ENCODE measurements around the gene CSF2.
"Not testable (repeated sequence)": the region's sequence is repeated elsewhere in the genome, so short reads cannot be mapped to it uniquely, and the experiment has no call there.

The CSF2 gene

DNA sequence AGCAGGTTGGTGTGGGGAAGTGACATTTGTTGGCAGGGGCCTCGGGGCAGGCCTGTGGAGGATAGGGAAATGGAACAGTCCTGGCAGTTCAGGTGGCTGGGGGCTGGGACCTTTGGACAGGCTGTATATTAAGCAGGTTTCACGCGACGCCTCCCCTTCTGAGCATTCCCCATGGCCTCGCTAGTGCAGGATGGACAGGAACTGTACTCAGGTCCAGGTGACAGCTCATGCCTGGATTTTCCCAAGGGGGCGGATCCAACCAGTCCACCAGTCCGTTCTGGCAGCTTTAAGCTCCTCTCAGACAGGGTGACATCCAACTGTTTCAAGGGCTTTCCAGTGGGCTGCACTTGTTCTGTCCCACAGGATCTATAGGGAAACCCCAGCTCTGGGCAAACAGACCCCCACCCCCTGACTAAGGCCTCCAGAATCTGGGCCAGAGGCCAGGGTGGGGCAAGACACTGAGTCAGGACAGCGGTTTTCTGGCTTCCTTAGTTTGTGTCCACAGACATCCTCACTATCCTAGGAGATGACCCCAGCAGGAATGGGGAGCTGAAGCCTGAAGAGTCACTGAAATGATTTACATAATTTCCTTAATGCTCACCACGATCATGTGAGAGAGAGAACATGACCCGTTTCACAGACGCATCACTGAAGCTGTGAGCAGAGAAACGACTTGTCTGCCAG, 20.9 kb downstream of the CSF2 start:
- no peak for DNase-seq

GRCh38 chr5:132095077-132095410, 21.5 kb downstream of the CSF2 start:
- no peak for DNase-seq

DNA sequence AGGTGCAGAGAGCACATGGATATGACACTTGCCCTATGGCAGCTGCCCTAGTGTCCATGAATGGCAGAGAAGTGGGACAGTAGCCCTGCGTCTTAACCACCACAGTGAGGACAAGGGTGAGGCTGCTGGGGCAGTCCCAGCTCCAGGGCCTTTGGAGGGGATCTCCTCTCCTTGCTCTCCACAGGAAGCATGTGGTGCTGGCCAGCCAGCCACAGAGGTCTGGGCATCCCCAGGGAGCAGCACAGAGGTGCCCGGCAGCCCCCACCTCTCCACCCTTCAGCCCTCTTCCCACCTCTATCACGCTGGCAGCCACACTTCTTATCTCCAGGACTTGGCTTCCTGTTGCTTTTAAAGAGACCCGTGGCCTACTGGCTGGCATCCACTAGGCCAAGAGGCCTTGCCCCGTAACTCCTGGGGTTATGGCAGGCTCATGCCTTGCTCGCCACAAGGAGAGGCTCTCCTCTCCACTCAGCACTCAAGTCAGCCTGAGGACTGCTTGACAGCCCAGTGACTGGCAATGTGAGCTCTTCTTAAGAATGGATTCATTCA, 21.9 kb downstream of the CSF2 start:
- DNase-seq, result no peak

GRCh38 chr5:132096904-132097303, 23.3 kb downstream of the CSF2 start:
- DNase-seq, result no peak

DNA sequence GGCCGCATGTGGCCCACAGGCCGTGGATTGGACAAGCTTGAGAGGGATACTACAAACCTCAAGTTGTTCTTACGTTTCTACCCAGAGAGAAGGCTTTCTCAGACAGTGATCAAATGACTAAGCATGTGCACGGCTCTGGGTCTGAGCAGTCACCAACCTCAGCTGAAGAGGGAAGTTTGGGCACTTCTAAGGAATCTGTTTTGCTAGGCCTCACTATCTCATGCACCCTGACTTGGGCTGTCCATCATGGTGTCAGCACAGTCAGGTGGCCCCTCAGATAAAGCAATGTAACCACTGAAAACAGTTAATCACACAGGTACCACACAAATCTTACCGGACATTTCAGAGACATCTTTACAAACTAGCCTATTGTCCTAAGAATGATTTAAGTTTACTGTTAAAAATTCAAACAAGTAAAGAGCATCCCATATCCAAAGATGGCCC, 24.6 kb downstream of the CSF2 start:
- no peak for DNase-seq

GRCh38 chr5:132098621-132099020, 25.0 kb downstream of the CSF2 start:
- no peak for DNase-seq

GRCh38 chr5:132099076-132099748, 25.6 kb downstream of the CSF2 start:
- DNase-seq, result no peak

GRCh38 chr5:132099905-132100304, 26.3 kb downstream of the CSF2 start:
- DNase-seq, result no peak

DNA sequence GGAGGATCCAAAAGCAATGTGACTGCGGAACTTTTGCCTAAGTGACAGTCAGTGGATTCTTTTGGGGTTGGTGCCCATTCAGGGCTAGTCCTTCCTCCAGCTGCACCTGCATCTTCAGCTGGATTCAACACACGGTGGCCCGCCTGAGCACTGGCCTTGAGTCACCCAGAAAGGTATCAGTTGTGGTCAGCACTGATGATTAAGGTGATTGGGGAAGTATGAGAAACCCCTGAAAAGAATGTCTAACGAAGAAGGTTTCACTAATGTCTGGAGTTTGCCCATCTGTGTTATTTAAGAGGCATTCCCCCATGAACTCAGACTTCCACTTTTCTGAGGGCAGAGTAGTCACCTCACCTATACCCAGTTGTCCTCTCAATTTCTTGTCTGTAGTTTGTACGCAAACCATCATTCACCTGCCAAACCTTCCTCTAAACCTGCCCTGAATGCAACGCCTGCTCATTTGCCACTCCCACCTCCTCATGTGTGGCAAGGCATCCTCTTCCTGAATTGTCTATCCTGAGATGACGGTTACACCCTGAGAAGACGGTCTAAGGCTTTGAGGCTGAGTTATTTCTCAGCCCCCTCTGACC, 27.2 kb downstream of the CSF2 start:
- no peak for DNase-seq

DNA sequence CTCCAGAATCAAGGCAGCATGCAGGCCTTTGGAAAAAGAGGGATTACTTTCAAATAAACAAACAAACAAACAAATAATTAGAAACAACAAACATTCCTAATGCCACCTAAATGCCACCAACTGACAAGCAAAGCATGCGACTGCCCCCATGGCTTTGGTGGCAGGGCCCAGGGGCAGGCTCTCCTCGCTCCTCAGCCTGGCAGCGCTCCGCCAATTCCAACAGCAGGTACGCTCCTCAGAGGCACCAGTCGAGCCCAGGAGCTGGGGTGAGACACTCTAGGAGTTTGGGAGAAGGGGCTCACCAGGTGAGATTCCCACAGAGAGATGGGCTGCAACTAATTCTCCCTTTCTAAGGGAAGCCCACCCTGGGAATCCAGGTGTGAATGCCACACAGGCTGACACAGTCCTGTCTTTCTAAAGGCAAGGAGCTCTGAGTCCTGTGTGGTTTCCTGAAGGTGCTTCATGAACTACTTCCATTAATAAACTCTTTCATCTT, 27.8 kb downstream of the CSF2 start:
- no peak for DNase-seq

GRCh38 chr5:132102101-132102701, 28.6 kb downstream of the CSF2 start:
- no peak for DNase-seq

- DNase-seq, result no peak
Measured at GRCh38 chr5:132102944-132103331, 29.3 kb downstream of the CSF2 start.

DNA sequence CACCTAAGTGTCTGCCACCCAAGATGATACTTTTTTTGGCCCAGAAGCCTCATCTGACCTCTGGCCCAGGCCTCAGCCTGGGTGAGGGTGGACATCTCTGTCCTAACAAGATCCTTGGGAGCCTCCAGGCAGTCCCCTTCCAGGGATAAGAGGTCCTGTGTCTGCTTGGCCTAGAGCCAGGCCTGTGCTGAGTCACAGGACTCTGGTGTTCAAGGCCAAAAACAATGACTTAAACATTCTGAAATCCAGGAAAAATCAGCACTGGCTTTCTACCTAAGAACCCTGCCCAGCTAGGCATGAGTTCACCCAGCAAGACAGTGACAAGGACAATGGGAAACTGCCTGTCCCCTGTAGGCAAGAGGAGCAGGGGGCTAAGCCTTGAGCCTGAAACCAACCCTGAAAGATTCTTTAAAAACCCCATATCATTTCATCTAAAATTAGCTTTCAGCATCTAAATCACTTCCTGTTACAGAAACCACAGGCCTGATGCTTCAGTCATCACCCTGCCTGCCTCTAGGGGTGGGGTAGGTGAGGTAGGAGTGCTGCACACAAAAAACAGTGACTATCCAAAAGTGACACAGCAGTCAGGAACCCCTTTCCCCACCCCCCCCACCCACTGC, 29.9 kb downstream of the CSF2 start:
- DNase-seq, result no peak

DNA sequence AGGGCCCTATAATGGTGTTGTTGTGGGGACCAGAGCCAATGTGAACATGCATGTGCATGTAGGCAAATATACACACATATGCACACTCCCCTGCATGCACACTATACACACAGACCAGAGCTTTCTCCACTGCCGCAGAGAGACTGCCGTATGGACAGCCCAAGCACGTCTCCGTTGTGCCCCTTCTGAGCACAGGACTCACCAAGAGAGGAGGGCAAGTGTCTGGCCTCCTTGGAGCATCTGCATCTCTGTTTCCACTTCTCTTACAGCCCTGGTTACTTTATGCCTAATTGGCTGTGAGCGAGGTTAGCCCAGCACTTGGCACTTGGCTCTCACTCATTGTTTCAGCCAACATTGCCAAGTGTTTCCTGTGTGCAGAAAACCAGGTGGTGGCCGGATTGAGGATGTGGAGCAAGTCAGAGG, 30.4 kb downstream of the CSF2 start:
- DNase-seq, result peak; percentile 33

GRCh38 chr5:132104556-132104955, 31.0 kb downstream of the CSF2 start:
- DNase-seq, result no peak

- no peak for DNase-seq
Measured at GRCh38 chr5:132105688-132106087, 32.1 kb downstream of the CSF2 start.

DNA sequence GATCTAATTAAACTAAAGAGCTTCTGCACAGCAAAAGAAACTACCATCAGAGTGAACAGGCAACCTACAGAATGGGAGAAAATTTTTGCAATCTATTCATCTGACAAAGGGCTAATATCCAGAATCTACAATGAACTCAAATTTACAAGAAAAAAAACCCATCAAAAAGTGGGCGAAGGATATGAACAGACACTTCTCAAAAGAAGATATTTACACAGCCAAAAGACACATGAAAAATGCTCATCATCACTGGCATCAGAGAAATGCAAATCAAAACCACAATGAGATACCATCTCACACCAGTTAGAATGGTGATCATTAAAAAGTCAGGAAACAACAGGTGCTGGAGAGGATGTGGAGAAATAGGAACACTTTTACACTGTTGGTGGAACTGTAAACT, 34.9 kb downstream of the CSF2 start:
- DNase-seq, result not testable (repeated sequence)

DNA sequence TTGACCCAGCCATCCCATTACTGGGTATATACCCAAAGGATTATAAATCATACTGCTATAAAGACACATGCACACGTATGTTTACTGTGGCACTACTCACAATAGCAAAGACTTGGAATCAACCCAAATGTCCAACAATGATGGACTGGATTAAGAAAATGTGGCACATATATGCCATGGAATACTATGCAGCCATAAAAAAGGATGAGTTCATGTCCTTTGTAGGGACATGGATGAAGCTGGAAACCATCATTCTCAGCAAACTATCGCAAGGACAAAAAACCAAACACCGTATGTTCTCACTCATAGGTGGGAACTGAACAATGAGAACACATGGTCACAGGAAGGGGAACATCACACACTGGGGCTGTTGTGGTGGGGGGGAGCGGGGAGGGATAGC, 35.4 kb downstream of the CSF2 start:
- DNase-seq, result not testable (repeated sequence)

DNA sequence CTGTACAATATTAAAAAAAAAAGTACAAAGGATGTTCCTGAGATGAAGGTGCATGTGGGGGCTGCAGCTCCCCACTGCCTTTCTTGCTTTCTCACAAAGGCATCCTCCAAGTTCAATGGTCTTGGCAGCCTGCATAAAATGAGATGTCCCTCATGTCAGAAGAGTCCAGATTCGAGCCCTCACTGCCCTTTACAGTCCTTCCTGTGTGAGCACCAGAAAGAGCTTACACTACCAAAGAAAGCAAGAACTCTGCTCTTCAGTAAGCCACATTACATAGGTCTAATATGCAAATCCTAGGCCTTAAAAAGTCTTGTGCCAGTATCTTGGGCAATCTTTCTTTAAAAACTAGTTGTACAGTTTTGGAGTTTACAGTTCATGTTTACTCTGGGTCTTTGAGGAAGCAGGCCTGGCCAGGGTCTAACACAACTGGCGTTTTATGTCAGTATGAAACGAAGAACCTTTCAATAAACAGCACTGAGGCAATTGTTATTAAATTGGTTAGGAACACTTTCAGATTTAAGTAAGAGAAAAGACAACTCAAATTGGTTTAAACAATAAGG, 36.0 kb downstream of the CSF2 start:
- DNase-seq, result no peak

GRCh38 chr5:132110195-132110594, 36.6 kb downstream of the CSF2 start:
- DNase-seq, result no peak

- DNase-seq, result no peak
Measured at GRCh38 chr5:132110930-132111329, 37.3 kb downstream of the CSF2 start.

GRCh38 chr5:132112111-132112510, 38.5 kb downstream of the CSF2 start:
- no peak for DNase-seq

Measured in NCI-H774 (cell line).